ENCODE measurements around the gene PSTPIP2. TPM values are rescaled to one million over a fixed set of nuclear protein-coding genes. Genes with fewer than 3 reads are reported as not detected.

PSTPIP2 gene
- total RNA-seq, 4 donors from 2014 or later = 1.9 to 4.3 (median 2.9) TPM

- H3K4me3 ChIP-seq (replicated peaks in 1 of 3) = no peak overlapping the region
- no peaks in the 10 kb centered on the region for H3K9me3 ChIP-seq
- peaks cover 0 to 3% of the 10 kb centered on the region in 2 donors for H3K4me1 ChIP-seq
- H3K27ac ChIP-seq = no peak overlapping the region
- intact Hi-C loops (cut with DNase I) = no loop called here
- no peaks in the 10 kb centered on the region for H3K27me3 ChIP-seq
- TF ChIP-seq POLR2A (IDR thresholded peaks at IDR 0.05) (no peak), CTCF (IDR thresholded peaks at IDR 0.05) (no peak)
- H3K36me3 ChIP-seq = no peaks in the 10 kb centered on the region
- WGBS, 2 donors = 73 to 83% methylated on average over 2 of the region's 2 CpGs
- DNase-seq = no peak
Observed at GRCh38 chr18:45981821-45982220, 90.2 kb downstream of the PSTPIP2 start.

GRCh38 chr18:45980229-45980628, 91.8 kb downstream of the PSTPIP2 start:
- Histone ChIP-seq H3K27ac (no peak overlapping the region), H3K4me1 (peaks cover 0 to 3% of the 10 kb centered on the region in 2 donors), H3K36me3 (no peaks in the 10 kb centered on the region), H3K9me3 (no peaks in the 10 kb centered on the region), H3K27me3 (no peaks in the 10 kb centered on the region), H3K4me3 (replicated peaks in 1 of 3) (no peak overlapping the region)
- TF ChIP-seq POLR2A (IDR thresholded peaks at IDR 0.05) (no peak), CTCF (IDR thresholded peaks at IDR 0.05) (no peak)
- no peak for DNase-seq
- intact Hi-C loops (cut with DNase I) = no loop called here
- WGBS, 2 donors = 83 to 87% methylated on average over 2 of the region's 2 CpGs

GRCh38 chr18:45978084-45978483, 94.0 kb downstream of the PSTPIP2 start:
- intact Hi-C loops (cut with DNase I) = no loop called here
- 67 to 100% methylated on average over 1 of the region's 1 CpG for WGBS, 2 donors

GRCh38 chr18:45976974-45977373, 95.1 kb downstream of the PSTPIP2 start:
- Histone ChIP-seq H3K4me1 (no peaks in the 10 kb centered on the region), H3K27me3 (no peaks in the 10 kb centered on the region)

More at GRCh38 chr18:45978084-45978483, 94.0 kb downstream of the PSTPIP2 start:
- TF ChIP-seq POLR2A (IDR thresholded peaks at IDR 0.05) (no peak), CTCF (IDR thresholded peaks at IDR 0.05) (no peak)
- H3K4me3 ChIP-seq (replicated peaks in 1 of 3) = no peak overlapping the region
- peaks cover 0 to 3% of the 10 kb centered on the region in 2 donors for H3K4me1 ChIP-seq
- H3K27ac ChIP-seq = no peak overlapping the region
- no peaks in the 10 kb centered on the region for H3K36me3 ChIP-seq
- H3K27me3 ChIP-seq = no peaks in the 10 kb centered on the region
- no peak for DNase-seq
- H3K9me3 ChIP-seq = no peaks in the 10 kb centered on the region

GRCh38 chr18:45976566-45976965, 95.5 kb downstream of the PSTPIP2 start:
- no peaks in the 10 kb centered on the region for H3K36me3 ChIP-seq
- no peak for TF ChIP-seq POLR2A (IDR thresholded peaks at IDR 0.05)
- no peak for TF ChIP-seq CTCF (IDR thresholded peaks at IDR 0.05)
- no peaks in the 10 kb centered on the region for H3K27me3 ChIP-seq
- no peak for DNase-seq
- WGBS, 2 donors = 38 to 51% methylated on average over 1 of the region's 1 CpG
- H3K27ac ChIP-seq = no peak overlapping the region
- no peak overlapping the region for H3K4me3 ChIP-seq (replicated peaks in 1 of 3)
- H3K4me1 ChIP-seq = no peaks in the 10 kb centered on the region
- no peaks in the 10 kb centered on the region for H3K9me3 ChIP-seq
- intact Hi-C loops (cut with DNase I) = no loop called here

More at GRCh38 chr18:45976974-45977373, 95.1 kb downstream of the PSTPIP2 start:
- 87 to 93% methylated on average over 5 of the region's 5 CpGs for WGBS, 2 donors
- Histone ChIP-seq H3K27ac (no peak overlapping the region), H3K4me3 (replicated peaks in 1 of 3) (no peak overlapping the region), H3K36me3 (no peaks in the 10 kb centered on the region), H3K9me3 (no peaks in the 10 kb centered on the region)
- intact Hi-C loops (cut with DNase I) = no loop called here
- no peak for DNase-seq
- TF ChIP-seq POLR2A (IDR thresholded peaks at IDR 0.05) = no peak
- TF ChIP-seq CTCF (IDR thresholded peaks at IDR 0.05) = no peak
